ENCODE measurements around the gene ADIPOR2.

- TF ChIP-seq POLR2A (IDR thresholded peaks at IDR 0.05): no peak
- TF ChIP-seq CTCF (IDR thresholded peaks at IDR 0.05): no peak
- no peak for TF ChIP-seq POLR2AphosphoS5 (IDR thresholded peaks at IDR 0.05; ENCODE audit: insufficient read depth in 1 of 2, low read depth in 1 of 2)
These were observed 120.5 kb downstream of the ADIPOR2 start for GRCh38 chr12:1811281-1811947.
